ENCODE data around the gene CCT6B.
A peak's percentile ranks its signal among the peaks of the same experiment; 100 is the strongest.

DNA sequence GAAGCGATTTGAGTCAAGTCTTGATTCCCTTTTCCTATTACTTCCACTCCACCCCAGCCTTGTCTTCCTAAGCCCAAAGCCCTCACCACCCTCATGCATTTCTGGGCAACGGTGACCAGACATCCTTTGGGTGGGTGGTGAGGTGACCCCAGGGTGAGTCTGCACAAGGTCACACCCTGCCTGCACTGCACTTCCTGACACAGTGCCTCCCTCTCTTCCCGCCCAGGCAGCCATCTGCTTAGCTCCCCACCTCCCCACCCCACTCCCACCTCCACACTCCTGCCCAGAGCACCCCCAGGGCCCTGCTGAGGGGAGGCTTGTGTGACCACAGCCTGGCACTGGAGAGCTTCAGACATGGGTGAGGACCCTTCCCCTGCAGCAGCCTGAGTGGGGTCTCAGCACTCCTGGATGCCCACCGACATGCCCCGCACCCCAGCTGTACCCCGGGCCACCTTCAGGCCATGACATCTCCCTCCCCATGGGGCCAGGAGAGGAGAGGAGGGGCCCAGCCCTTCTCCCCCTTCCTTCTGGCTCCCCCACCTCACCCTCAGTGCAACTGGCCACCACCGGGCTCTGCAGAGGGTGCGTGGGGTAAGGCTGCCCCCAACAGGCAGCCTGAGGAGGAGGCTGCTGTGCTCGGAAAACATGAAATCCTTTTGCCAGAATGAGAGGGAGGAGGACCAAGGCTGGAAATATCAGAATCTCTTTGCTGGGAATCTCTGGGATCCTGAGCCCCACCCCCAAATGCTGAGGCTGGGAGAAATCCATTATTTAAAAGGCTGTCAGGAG is 68.6 kb downstream of the CCT6B start:
- TF ChIP-seq, protein P1, sequence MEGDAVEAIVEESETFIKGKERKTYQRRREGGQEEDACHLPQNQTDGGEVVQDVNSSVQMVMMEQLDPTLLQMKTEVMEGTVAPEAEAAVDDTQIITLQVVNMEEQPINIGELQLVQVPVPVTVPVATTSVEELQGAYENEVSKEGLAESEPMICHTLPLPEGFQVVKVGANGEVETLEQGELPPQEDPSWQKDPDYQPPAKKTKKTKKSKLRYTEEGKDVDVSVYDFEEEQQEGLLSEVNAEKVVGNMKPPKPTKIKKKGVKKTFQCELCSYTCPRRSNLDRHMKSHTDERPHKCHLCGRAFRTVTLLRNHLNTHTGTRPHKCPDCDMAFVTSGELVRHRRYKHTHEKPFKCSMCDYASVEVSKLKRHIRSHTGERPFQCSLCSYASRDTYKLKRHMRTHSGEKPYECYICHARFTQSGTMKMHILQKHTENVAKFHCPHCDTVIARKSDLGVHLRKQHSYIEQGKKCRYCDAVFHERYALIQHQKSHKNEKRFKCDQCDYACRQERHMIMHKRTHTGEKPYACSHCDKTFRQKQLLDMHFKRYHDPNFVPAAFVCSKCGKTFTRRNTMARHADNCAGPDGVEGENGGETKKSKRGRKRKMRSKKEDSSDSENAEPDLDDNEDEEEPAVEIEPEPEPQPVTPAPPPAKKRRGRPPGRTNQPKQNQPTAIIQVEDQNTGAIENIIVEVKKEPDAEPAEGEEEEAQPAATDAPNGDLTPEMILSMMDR (IDR thresholded peaks at IDR 0.05): peak in 1 of 6 experiments; percentile 5
- TF ChIP-seq POLR2A (IDR thresholded peaks at IDR 0.05): no peak
